K562 (cell line): Measurements from ENCODE around the gene OPA3. TPM values are rescaled to one million over a fixed set of nuclear protein-coding genes. Genes with fewer than 3 reads are reported as not detected.
A peak's percentile ranks its signal among the peaks of the same experiment; 100 is the strongest.

Experiments
- CHD7 ChIP-seq: fragments of 200-600 bp; sonication (generic); IDR thresholded peaks from one replicate; pipeline ENCODE4 v1.6.1; 2012; ENCODE audit warnings: mild to moderate bottlenecking, low read depth, low read length, inconsistent platforms
- FUS ChIP-seq: fragments of 200-400 bp; formaldehyde crosslinking; optimal IDR thresholded peaks from 2 replicates; pipeline ENCODE3; 2017; ENCODE audit warnings: low read depth, low read length
- HDAC3 ChIP-seq: fragments of 450-650 bp; IDR thresholded peaks from 2 replicates; pipeline ENCODE4 v1.6.1; 2018; ENCODE audit warnings: borderline replicate concordance, mild to moderate bottlenecking, moderate library complexity; ENCODE audit not compliant: partially characterized antibody
- KLF10 ChIP-seq: fragments of 250-450 bp; sonication (Bioruptor Pico); IDR thresholded peaks from 2 replicates; pipeline ENCODE4 v1.6.1; 2021; ENCODE audit warnings: matching md5 sums
- MTA3 ChIP-seq: fragments of 450-650 bp; formaldehyde crosslinking; IDR thresholded peaks from 2 replicates; pipeline ENCODE4 v1.6.1; 2017; ENCODE audit warnings: mild to moderate bottlenecking, borderline replicate concordance
- MYNN ChIP-seq, 2 experiments: sonication (generic); formaldehyde crosslinking in 1 of 2; IDR thresholded peaks; 2 replicates each; pipeline versions ENCODE4 v1.5.0 to v1.6.1; 2016 to 2020; ENCODE audit warnings: antibody characterized with exemption in 1 of 2, missing genetic modification reagents in 1 of 2
- NFE2 ChIP-seq: IDR thresholded peaks from 2 replicates; pipeline ENCODE4 v1.6.1; 2014; ENCODE audit warnings: antibody characterized with exemption, low read depth
- PYGO2 ChIP-seq: fragments of 450-650 bp; IDR thresholded peaks from 2 replicates; pipeline ENCODE4 v1.6.1; 2016; ENCODE audit warnings: mild to moderate bottlenecking, missing genetic modification characterization, moderate library complexity, missing compliant biosample characterization
- SETDB1 ChIP-seq: IDR thresholded peaks from one replicate; pipeline ENCODE4 v1.6.1; 2012; ENCODE audit warnings: low read length, control low read depth, inconsistent platforms
- SMARCB1 ChIP-seq: IDR thresholded peaks from 2 replicates; pipeline ENCODE4 v1.6.1; 2011; ENCODE audit warnings: improper control_type of control experiment, low read depth; ENCODE audit not compliant: insufficient read length
- TAF7 ChIP-seq: fragments of 450-650 bp; IDR thresholded peaks from 2 replicates; pipeline ENCODE4 v1.6.1; 2016; ENCODE audit warnings: missing genetic modification characterization, missing compliant biosample characterization
- ZBED1 ChIP-seq: IDR thresholded peaks from 2 replicates; pipeline ENCODE4 v1.6.1; 2014
- ZBTB1 ChIP-seq: sonication (generic); formaldehyde crosslinking; IDR thresholded peaks from 2 replicates; pipeline ENCODE4 v1.8.1; 2023; ENCODE audit warnings: missing genetic modification reagents, low read depth, mild to moderate bottlenecking, borderline replicate concordance
- ZNF165 ChIP-seq: fragments of 250-450 bp; sonication (Bioruptor Pico); IDR thresholded peaks from 2 replicates; pipeline ENCODE4 v1.4.0; 2020; ENCODE audit warnings: borderline replicate concordance
- ZNF586 ChIP-seq: fragments of 450-650 bp; formaldehyde crosslinking; conservative IDR thresholded peaks from 2 replicates; pipeline ENCODE4 v1.4.0; 2020; ENCODE audit warnings: mild to moderate bottlenecking, moderate library complexity
- ZNF766 ChIP-seq: fragments of 200-800 bp; sonication (Bioruptor generic); conservative IDR thresholded peaks from 2 replicates; pipeline ENCODE4 v1.6.1; 2016; ENCODE audit warnings: missing genetic modification characterization, missing compliant biosample characterization
- polyA plus RNA-seq, 8 experiments: library from polyadenylated mRNA; depleted of rRNA in 4 of 8; stranded (reverse) in 5 of 8; unstranded in 3 of 8; fragments of >200 nt; fragmentation: Nextera tagmentation in 2 of 8; fragmentation: Illumina TruSeq in 1 of 8; extraction: Ambion mirVana in 2 of 8; extraction: Trizol in 1 of 8; gene quantifications; 2 replicates each; pipeline versions ENCODE4 v1.2.1 to v1.2.3, GENCODE V29; 2011 to 2014; ENCODE audit warnings: inconsistent platforms in 1 of 8, missing spikeins in 1 of 8
- total RNA-seq, 7 experiments: library from RNA; depleted of rRNA in 6 of 7; stranded (reverse); fragments of >200 nt in 6 of 7; fragmentation: Illumina TruSeq in 2 of 7; extraction: Trizol in 2 of 7; gene quantifications; 2 replicates each; pipeline versions ENCODE4 v1.2.1 to v1.2.3, GENCODE V29; 2011 to 2021; ENCODE audit warnings: low replicate concordance in 1 of 7
- TF ChIP-seq, protein P1 (sequence below), 2 experiments: fragments of 250-450 bp in 1 of 2; fragments of 450-650 bp in 1 of 2; sonication (Bioruptor Pico) in 1 of 2; IDR thresholded peaks; 2 replicates each; pipeline versions ENCODE4 v1.6.1 to v1.8.0; 2016 to 2021; ENCODE audit warnings: mild to moderate bottlenecking in 2 of 2, moderate library complexity in 2 of 2, missing compliant biosample characterization in 1 of 2, missing genetic modification characterization in 1 of 2

OPA3 gene
- total and polyA plus RNA-seq, 9 of the 15 experiments (the other 6 are each of a cell fraction or from before 2014, with no cell fraction given) = 1.4 to 18.8 (median 9.0) TPM

GRCh38 chr19:45523642-45524256 is 60.9 kb downstream of the OPA3 start (continued):
- TF ChIP-seq CHD7 = peak; percentile 10
- TF ChIP-seq MTA3 = no peak; the same call in 1 of the 2 replicates
- TF ChIP-seq MYNN (IDR thresholded peaks at IDR 0.05) = peak; percentile 30; the same call in 1 of the 2 replicates
- TF ChIP-seq MYNN (CRISPR knock-in tag; IDR thresholded peaks at IDR 0.05) = no peak
- no peak for TF ChIP-seq NFE2
- TF ChIP-seq ZBTB1 (CRISPR knock-in tag) = no peak
- no peak for TF ChIP-seq PYGO2 (tag)
- 0 out of 2 replicates have a peak, but pooled peaks have one; percentile 15 for TF ChIP-seq ZBED1
- no peak for TF ChIP-seq HDAC3
- no peak for TF ChIP-seq SETDB1
- no peak for TF ChIP-seq ZNF586
- peak; percentile 62; the same call in 1 of the 2 replicates for TF ChIP-seq ZNF766 (CRISPR knock-in tag)
- TF ChIP-seq, protein P1, sequence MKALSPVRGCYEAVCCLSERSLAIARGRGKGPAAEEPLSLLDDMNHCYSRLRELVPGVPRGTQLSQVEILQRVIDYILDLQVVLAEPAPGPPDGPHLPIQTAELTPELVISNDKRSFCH (CRISPR knock-in tag; IDR thresholded peaks at IDR 0.05) = no peak
- TF ChIP-seq, protein P1 (tag; IDR thresholded peaks at IDR 0.05) = no peak
- TF ChIP-seq KLF10 = 0 out of 2 replicates have a peak, but pooled peaks have one; percentile 18
- TF ChIP-seq TAF7 (tag) = no peak
- no peak for TF ChIP-seq SMARCB1
- no peak for TF ChIP-seq ZNF165 (CRISPR knock-in tag)
- TF ChIP-seq FUS = no peak
